MCF 10A (cell line): ENCODE results near the gene MUC4. TPM values are rescaled to one million over a fixed set of nuclear protein-coding genes. Genes with fewer than 3 reads are reported as not detected.
A peak's percentile ranks its signal among the peaks of the same experiment; 100 is the strongest.
"Not testable (repeated sequence)": the region's sequence is repeated elsewhere in the genome, so short reads cannot be mapped to it uniquely, and the experiment has no call there.

Experiments used
- BruUV-seq: library from RNA; stranded (reverse); fragments of 400-500 nt; replicated peaks from 2 replicates; lab custom pipeline; 2021; lab: Mats Ljungman, UMichigan
- CTCF ChIA-PET: fragments of 300-600 bp; sonication (Branson Sonifier 250); formaldehyde crosslinking; extraction: SDS; loops from one replicate; lab custom pipeline; 2021; ENCODE audit warnings: antibody characterized with exemption, inconsistent platforms; lab: Yijun Ruan, JAX
- POLR2A ChIA-PET: fragments of 300-600, 350-650 bp; sonication (Branson Sonifier 250); formaldehyde crosslinking; extraction: SDS; loops from one replicate; lab custom pipeline; 2020; ENCODE audit warnings: antibody characterized with exemption, inconsistent platforms; lab: Yijun Ruan, JAX
- DNase-seq: peaks from one replicate; pipeline ENCODE4 v3.0.0-alpha.2; 2018; ENCODE audit not compliant: unreplicated experiment
- H3K27ac Mint-ChIP-seq: one replicate; pipeline ENCODE4 v1.8.0; 2022; ENCODE audit warnings: mild to moderate bottlenecking, low read depth, mixed read lengths; ENCODE audit not compliant: unreplicated experiment
- H3K27me3 Mint-ChIP-seq: one replicate; pipeline ENCODE4 v1.8.0; 2022; ENCODE audit warnings: mixed read lengths; ENCODE audit not compliant: insufficient read depth, unreplicated experiment
- H3K36me3 Mint-ChIP-seq: one replicate; pipeline ENCODE4 v1.8.0; 2022; ENCODE audit warnings: mild to moderate bottlenecking, moderate library complexity, mixed read lengths; ENCODE audit not compliant: insufficient read depth, unreplicated experiment
- H3K4me1 Mint-ChIP-seq: one replicate; pipeline ENCODE4 v1.8.0; 2022; ENCODE audit warnings: mixed read lengths; ENCODE audit not compliant: insufficient read depth, unreplicated experiment
- H3K4me3 Mint-ChIP-seq: one replicate; pipeline ENCODE4 v1.8.0; 2022; ENCODE audit warnings: mild to moderate bottlenecking, moderate library complexity, mixed read lengths; ENCODE audit not compliant: unreplicated experiment
- H3K9me3 Mint-ChIP-seq: one replicate; pipeline ENCODE4 v1.8.0; 2022; ENCODE audit warnings: mixed read lengths; ENCODE audit not compliant: unreplicated experiment
- intact Hi-C: fragments of 100-400 bp; cut with micrococcal nuclease; formaldehyde crosslinking; loops from 2 replicates; pipeline ENCODE4 v1.14.1; 2022
- total RNA-seq: library from RNA; stranded (reverse); gene quantifications from 2 replicates; pipeline ENCODE4 v1.2.3, GENCODE V29; 2022
- TF ChIP-seq, protein P1 (sequence below): fragments of 200-600 bp; IDR thresholded peaks from one replicate; pipeline ENCODE4 v1.8.0; 2022; ENCODE audit warnings: antibody characterized with exemption, mild to moderate bottlenecking; ENCODE audit not compliant: unreplicated experiment

MUC4 gene
- total RNA-seq, 1 experiment from 2014 or later: not detected

DNA sequence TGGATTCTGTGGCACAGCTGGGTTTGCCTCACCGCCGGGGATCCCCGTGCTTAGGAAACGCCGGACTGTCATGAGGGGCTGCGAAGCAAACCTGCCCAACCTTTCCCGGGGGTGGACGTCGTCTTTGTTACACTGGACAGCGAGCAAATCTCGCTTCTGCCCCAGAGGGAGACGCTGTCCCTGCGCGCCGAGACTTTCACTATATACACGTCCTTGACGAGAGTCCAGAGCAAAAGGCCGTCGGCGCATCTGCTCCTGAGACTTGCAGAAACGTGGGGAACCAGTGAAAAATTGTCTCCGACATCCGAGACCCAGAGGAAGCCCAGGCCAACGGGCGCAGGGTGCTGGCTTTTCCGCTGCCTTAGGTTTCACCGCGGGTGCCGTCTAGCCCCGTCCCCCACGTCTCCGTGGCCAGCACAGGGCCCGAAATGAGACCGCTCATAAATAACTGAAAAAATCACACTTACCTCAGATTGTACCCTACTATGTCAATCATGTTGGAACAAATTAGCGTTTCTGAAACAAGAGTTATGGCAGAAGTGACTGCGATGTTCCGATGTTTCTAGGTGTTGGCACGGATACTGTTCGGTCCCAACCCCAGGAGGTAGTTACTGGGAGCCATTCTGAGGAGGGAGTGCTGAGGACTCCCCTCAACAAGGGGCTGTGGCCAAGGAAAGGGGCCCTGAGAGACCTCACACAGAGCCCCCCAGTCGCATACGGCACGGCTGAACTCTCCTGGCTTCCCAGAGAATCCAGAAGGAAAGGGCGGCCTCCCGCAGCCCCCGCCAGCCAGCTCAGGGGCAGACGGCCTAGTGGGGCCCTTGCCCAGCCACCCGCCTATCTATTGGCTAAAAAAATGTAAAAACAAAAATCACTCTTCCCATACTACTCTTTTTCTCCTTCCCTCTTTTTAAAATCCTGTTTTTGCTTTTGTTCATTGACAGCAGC lies 14.4 kb upstream of the MUC4 start:
- Mint-ChIP-seq H3K9me3 (no peaks in the 10 kb centered on the region), H3K4me3 (no peak overlapping the region), H3K27me3 (peaks cover 12% of the 10 kb centered on the region), H3K27ac (no peak overlapping the region), H3K4me1 (peaks cover 12% of the 10 kb centered on the region), H3K36me3 (peaks cover 4% of the 10 kb centered on the region)
- DNase-seq: no peak
- intact Hi-C loops: no loop called here
- POLR2A ChIA-PET: no interaction called here
- CTCF ChIA-PET: interaction anchor here (0.7 to 1.2 kb wide), 3 partner anchors 24 to 1774 kb away, joined by 3 to 5 read pairs (median 3); no protein-coding TSS in a partner anchor
- TF ChIP-seq, protein P1, sequence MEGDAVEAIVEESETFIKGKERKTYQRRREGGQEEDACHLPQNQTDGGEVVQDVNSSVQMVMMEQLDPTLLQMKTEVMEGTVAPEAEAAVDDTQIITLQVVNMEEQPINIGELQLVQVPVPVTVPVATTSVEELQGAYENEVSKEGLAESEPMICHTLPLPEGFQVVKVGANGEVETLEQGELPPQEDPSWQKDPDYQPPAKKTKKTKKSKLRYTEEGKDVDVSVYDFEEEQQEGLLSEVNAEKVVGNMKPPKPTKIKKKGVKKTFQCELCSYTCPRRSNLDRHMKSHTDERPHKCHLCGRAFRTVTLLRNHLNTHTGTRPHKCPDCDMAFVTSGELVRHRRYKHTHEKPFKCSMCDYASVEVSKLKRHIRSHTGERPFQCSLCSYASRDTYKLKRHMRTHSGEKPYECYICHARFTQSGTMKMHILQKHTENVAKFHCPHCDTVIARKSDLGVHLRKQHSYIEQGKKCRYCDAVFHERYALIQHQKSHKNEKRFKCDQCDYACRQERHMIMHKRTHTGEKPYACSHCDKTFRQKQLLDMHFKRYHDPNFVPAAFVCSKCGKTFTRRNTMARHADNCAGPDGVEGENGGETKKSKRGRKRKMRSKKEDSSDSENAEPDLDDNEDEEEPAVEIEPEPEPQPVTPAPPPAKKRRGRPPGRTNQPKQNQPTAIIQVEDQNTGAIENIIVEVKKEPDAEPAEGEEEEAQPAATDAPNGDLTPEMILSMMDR: no peak
- no TSS peak for BruUV-seq

DNA sequence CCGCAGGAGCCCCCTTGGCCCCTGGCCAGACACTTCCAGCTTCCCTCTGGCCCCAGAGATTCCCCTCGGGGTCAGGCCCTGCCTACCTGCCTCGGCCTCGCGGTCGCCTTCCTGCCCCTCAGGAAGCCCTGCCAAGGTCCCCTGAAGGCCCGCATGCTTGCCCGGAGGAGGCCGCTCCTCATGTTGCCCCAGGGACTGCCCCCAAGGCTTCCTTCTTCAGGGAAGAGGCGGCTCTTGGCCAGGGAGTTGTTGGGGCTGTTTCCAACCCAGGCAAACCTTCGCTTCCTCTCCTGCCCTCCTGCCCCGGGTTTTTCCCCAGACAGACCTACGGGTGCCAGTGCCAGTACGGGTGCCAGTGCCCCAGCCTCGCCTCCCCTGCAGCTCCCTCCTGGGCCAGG lies 13.5 kb upstream of the MUC4 start:
- TF ChIP-seq, protein P1: no peak
- ChIA-PET POLR2A (no interaction called here), CTCF (interaction anchor here (0.7 to 1.2 kb wide), 2 partner anchors 25 to 372 kb away, joined by 3 to 5 read pairs; no protein-coding TSS in a partner anchor)
- Mint-ChIP-seq H3K9me3 (no peaks in the 10 kb centered on the region), H3K27me3 (peaks cover 22% of the 10 kb centered on the region), H3K4me1 (peaks cover 12% of the 10 kb centered on the region), H3K36me3 (peaks cover 4% of the 10 kb centered on the region), H3K27ac (no peak overlapping the region), H3K4me3 (no peak overlapping the region)
- no TSS peak for BruUV-seq
- intact Hi-C loops: no loop called here
- DNase-seq: no peak

DNA sequence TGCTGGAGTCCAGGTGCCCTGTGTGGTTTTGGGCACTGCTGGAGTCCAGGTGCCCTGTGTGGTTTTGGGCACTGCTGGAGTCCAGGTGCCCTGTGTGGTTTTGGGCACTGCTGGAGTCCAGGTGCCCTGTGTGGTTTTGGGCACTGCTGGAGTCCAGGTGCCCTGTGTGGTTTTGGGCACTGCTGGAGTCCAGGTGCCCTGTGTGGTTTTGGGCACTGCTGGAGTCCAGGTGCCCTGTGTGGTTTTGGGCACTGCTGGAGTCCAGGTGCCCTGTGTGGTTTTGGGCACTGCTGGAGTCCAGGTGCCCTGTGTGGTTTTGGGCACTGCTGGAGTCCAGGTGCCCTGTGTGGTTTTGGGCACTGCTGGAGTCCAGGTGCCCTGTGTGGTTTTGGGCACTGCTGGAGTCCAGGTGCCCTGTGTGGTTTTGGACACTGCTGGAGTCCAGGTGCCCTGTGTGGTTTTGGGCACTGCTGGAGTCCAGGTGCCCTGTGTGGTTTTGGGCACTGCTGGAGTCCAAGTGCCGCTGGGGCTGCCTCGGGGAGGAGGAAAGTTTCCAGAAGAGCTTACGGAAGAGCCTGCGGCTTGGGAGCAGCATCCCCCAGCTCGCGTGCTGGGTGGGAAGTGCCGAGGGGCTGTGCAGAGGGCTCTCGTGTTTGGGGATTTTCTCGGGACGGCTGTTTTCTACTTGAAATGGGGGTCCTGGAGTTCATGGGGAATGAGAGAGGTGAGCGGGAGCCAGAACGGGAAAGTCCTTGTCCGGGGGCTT lies 12.9 kb upstream of the MUC4 start:
- DNase-seq, H3K36me3 Mint-ChIP-seq, intact Hi-C loops, H3K9me3 Mint-ChIP-seq, H3K27ac Mint-ChIP-seq, POLR2A ChIA-PET, BruUV-seq, H3K4me3 Mint-ChIP-seq: not testable (repeated sequence)
- Mint-ChIP-seq H3K4me1 (peaks cover 12% of the 10 kb centered on the region), H3K27me3 (peaks cover 28% of the 10 kb centered on the region)
- CTCF ChIA-PET: interaction anchor here (1.2 kb wide), 1 partner anchor 26 kb away, joined by 5 read pairs; no protein-coding TSS in a partner anchor

DNA sequence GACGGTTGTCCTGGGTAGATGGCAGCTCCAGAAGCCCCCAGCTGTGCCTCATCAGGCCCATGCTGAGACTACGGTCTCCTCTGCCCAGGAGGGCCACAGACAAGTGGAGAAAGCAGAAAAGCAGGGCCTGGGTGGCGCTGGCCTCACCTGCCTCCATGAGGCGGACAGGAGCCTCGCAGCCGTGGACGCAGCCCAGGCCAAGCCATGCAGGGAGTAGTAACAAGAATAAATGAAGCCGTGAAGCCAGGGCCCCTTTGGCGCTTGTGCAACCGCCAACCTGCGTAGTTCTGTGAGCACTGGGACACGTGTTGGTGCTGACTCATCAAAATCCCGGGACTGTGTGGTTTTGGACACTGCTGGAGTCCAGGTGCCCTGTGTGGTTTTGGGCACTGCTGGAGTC lies 12.3 kb upstream of the MUC4 start:
- CTCF ChIA-PET: no interaction called here
- peak; percentile 94 for DNase-seq
- TF ChIP-seq, protein P1: no peak
- intact Hi-C loops: no loop called here
- H3K36me3 Mint-ChIP-seq: peaks cover 4% of the 10 kb centered on the region
- no peak overlapping the region for H3K4me3 Mint-ChIP-seq
- no peaks in the 10 kb centered on the region for H3K9me3 Mint-ChIP-seq
- peaks cover 12% of the 10 kb centered on the region for H3K4me1 Mint-ChIP-seq
- POLR2A ChIA-PET: no interaction called here
- H3K27me3 Mint-ChIP-seq: peaks cover 34% of the 10 kb centered on the region
- no peak overlapping the region for H3K27ac Mint-ChIP-seq
- BruUV-seq: no TSS peak
